ENCODE results near the gene SGPP2.
A peak's percentile ranks its signal among the peaks of the same experiment; 100 is the strongest.

The SGPP2 gene

DNA sequence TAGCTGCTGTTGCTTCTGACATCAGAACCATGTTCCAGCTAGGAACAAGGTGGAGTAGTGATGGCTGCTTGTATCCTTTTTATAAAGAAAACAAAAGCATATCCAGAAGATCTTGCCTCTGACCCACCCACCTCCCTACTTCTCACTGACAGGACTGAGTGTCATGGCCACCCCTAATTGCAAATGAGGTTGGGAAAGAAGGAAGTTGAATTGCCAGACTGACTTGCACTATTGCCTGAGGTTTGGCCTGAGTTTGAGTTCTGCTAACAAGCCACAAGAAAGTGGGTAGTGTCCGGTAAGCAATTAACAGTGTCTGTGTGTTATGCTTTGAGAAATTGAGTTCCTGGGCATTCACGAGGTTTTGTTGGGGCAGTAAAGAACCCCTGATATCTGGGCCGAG lies 22.8 kb downstream of the SGPP2 start:
- H3K4me3 ChIP-seq (replicated peaks in 1 of 2; ENCODE audit: low read depth in 2 of 2, low read length in 2 of 2), result no peak overlapping the region
- no peak for DNase-seq (ENCODE audit: low read depth in 2 of 2)
- TF ChIP-seq, protein P1, sequence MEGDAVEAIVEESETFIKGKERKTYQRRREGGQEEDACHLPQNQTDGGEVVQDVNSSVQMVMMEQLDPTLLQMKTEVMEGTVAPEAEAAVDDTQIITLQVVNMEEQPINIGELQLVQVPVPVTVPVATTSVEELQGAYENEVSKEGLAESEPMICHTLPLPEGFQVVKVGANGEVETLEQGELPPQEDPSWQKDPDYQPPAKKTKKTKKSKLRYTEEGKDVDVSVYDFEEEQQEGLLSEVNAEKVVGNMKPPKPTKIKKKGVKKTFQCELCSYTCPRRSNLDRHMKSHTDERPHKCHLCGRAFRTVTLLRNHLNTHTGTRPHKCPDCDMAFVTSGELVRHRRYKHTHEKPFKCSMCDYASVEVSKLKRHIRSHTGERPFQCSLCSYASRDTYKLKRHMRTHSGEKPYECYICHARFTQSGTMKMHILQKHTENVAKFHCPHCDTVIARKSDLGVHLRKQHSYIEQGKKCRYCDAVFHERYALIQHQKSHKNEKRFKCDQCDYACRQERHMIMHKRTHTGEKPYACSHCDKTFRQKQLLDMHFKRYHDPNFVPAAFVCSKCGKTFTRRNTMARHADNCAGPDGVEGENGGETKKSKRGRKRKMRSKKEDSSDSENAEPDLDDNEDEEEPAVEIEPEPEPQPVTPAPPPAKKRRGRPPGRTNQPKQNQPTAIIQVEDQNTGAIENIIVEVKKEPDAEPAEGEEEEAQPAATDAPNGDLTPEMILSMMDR (IDR thresholded peaks at IDR 0.05; ENCODE audit: low read depth, low read length), result no peak

DNA sequence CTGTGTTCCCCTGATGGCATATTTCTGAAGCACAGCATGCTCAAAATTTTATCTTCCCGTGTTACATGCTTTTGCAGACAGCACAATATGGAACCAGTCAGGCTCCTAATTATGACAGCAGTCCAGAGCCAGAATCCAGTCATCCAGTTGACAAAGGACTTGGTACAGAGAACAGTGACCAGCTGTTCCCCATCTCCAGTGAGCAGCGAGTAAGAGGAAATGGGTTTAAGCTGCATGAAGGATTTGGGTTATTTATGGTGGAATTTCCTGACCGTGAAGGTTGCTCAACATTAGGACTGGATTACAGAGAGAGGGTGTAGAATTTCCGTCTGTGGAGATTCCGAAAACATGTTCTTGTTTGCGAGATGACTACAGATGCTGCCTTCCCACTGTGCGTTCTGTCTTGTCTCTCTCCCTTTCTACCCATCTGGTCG lies 24.4 kb downstream of the SGPP2 start:
- TF ChIP-seq, protein P1 (IDR thresholded peaks at IDR 0.05; ENCODE audit: low read depth, low read length), result no peak
- H3K4me3 ChIP-seq (replicated peaks in 1 of 2; ENCODE audit: low read depth in 2 of 2, low read length in 2 of 2), result no peak overlapping the region
- peak; percentile 69 to 94 for DNase-seq (ENCODE audit: low read depth in 2 of 2)

GRCh38 chr2:222450021-222450420 lies 25.7 kb downstream of the SGPP2 start:
- no peak for DNase-seq (ENCODE audit: low read depth in 2 of 2)
- TF ChIP-seq, protein P1 (IDR thresholded peaks at IDR 0.05; ENCODE audit: low read depth, low read length), result no peak
- no peak overlapping the region for H3K4me3 ChIP-seq (replicated peaks in 1 of 2; ENCODE audit: low read depth in 2 of 2, low read length in 2 of 2)

- DNase-seq (ENCODE audit: low read depth in 2 of 2), result no peak
- no peak overlapping the region for H3K4me3 ChIP-seq (replicated peaks in 1 of 2; ENCODE audit: low read depth in 2 of 2, low read length in 2 of 2)
- TF ChIP-seq, protein P1 (IDR thresholded peaks at IDR 0.05; ENCODE audit: low read depth, low read length), result no peak
Measured at GRCh38 chr2:222451224-222451674, 26.9 kb downstream of the SGPP2 start.

- DNase-seq (ENCODE audit: low read depth in 2 of 2), result no peak
- TF ChIP-seq, protein P1 (IDR thresholded peaks at IDR 0.05; ENCODE audit: low read depth, low read length), result no peak
- H3K4me3 ChIP-seq (replicated peaks in 1 of 2; ENCODE audit: low read depth in 2 of 2, low read length in 2 of 2), result no peak overlapping the region
Measured at GRCh38 chr2:222452422-222452950, 28.1 kb downstream of the SGPP2 start.

- TF ChIP-seq, protein P1 (IDR thresholded peaks at IDR 0.05; ENCODE audit: low read depth, low read length), result no peak
- no peak overlapping the region for H3K4me3 ChIP-seq (replicated peaks in 1 of 2; ENCODE audit: low read depth in 2 of 2, low read length in 2 of 2)
- DNase-seq (ENCODE audit: low read depth in 2 of 2), result no peak
Measured at GRCh38 chr2:222456479-222457077, 32.2 kb downstream of the SGPP2 start.
